ENCODE measurements around the gene PARP15. TPM values are rescaled to one million over a fixed set of nuclear protein-coding genes. Genes with fewer than 3 reads are reported as not detected.

Gene PARP15
- total RNA-seq, 6 donors from 2014 or later: 7.0 to 30.4 (median 12.3) TPM

GRCh38 chr3:122626515-122627180 lies 49.2 kb downstream of the PARP15 start:
- Histone ChIP-seq H3K9me3 (no peaks in the 10 kb centered on the region), H3K27me3 (no peaks in the 10 kb centered on the region), H3K36me3 (no peaks in the 10 kb centered on the region), H3K4me1 (no peaks in the 10 kb centered on the region), H3K27ac (no peak overlapping the region), H3K4me3 (no peak overlapping the region)
- WGBS, 2 donors: 73 to 79% methylated on average over 6 of the region's 6 CpGs
- TF ChIP-seq EP300 (IDR thresholded peaks at IDR 0.05) (no peak), POLR2AphosphoS5 (IDR thresholded peaks at IDR 0.05) (no peak)
- DNase-seq (no peak), ATAC-seq (ENCODE audit: low FRiP score in 2 of 2) (no peak)

- no peaks in the 10 kb centered on the region for H3K9me3 ChIP-seq
- TF ChIP-seq CTCF (IDR thresholded peaks at IDR 0.05) (no peak), POLR2A (IDR thresholded peaks at IDR 0.05) (no peak), EP300 (IDR thresholded peaks at IDR 0.05) (no peak), POLR2AphosphoS5 (IDR thresholded peaks at IDR 0.05) (no peak)
- WGBS, 2 donors: 41 to 55% methylated on average over 1 of the region's 1 CpG
- H3K4me1 ChIP-seq: no peaks in the 10 kb centered on the region
- H3K27ac ChIP-seq: no peak overlapping the region
- DNase-seq (no peak), ATAC-seq (ENCODE audit: low FRiP score in 2 of 2) (no peak)
- H3K36me3 ChIP-seq: no peaks in the 10 kb centered on the region
- H3K27me3 ChIP-seq: no peaks in the 10 kb centered on the region
- H3K4me3 ChIP-seq: no peak overlapping the region
Observed at GRCh38 chr3:122627301-122627700, 49.9 kb downstream of the PARP15 start.

- Histone ChIP-seq H3K4me1 (no peaks in the 10 kb centered on the region), H3K36me3 (no peaks in the 10 kb centered on the region), H3K4me3 (no peak overlapping the region), H3K27ac (no peak overlapping the region), H3K9me3 (no peaks in the 10 kb centered on the region), H3K27me3 (no peaks in the 10 kb centered on the region)
- WGBS, 2 donors: 47 to 51% methylated on average over 3 of the region's 3 CpGs
- DNase-seq (no peak), ATAC-seq (ENCODE audit: low FRiP score in 2 of 2) (no peak)
- TF ChIP-seq EP300 (IDR thresholded peaks at IDR 0.05): no peak
- no peak for TF ChIP-seq CTCF (IDR thresholded peaks at IDR 0.05)
- TF ChIP-seq POLR2AphosphoS5 (IDR thresholded peaks at IDR 0.05): no peak
- no peak for TF ChIP-seq POLR2A (IDR thresholded peaks at IDR 0.05)
Observed at GRCh38 chr3:122628567-122628966, 51.1 kb downstream of the PARP15 start.

GRCh38 chr3:122629763-122630162 lies 52.3 kb downstream of the PARP15 start:
- H3K9me3 ChIP-seq: no peaks in the 10 kb centered on the region
- no peaks in the 10 kb centered on the region for H3K27me3 ChIP-seq
- TF ChIP-seq POLR2A (IDR thresholded peaks at IDR 0.05) (no peak), POLR2AphosphoS5 (IDR thresholded peaks at IDR 0.05) (no peak), CTCF (IDR thresholded peaks at IDR 0.05) (no peak), EP300 (IDR thresholded peaks at IDR 0.05) (no peak)
- H3K36me3 ChIP-seq: no peaks in the 10 kb centered on the region
- DNase-seq: no peak
- no peak overlapping the region for H3K4me3 ChIP-seq
- H3K4me1 ChIP-seq: no peaks in the 10 kb centered on the region
- ATAC-seq (ENCODE audit: low FRiP score in 2 of 2): no peak
- no peak overlapping the region for H3K27ac ChIP-seq
- WGBS, 2 donors: 100% methylated on average over 1 of the region's 1 CpG

GRCh38 chr3:122635789-122636188 lies 58.3 kb downstream of the PARP15 start:
- 75 to 78% methylated on average over 5 of the region's 5 CpGs for WGBS, 2 donors
- no peak for ATAC-seq (ENCODE audit: low FRiP score in 2 of 2)

More at GRCh38 chr3:122635789-122636188, 58.3 kb downstream of the PARP15 start:
- Histone ChIP-seq H3K4me1 (no peaks in the 10 kb centered on the region), H3K27me3 (no peaks in the 10 kb centered on the region), H3K9me3 (no peaks in the 10 kb centered on the region), H3K27ac (no peak overlapping the region), H3K36me3 (no peaks in the 10 kb centered on the region), H3K4me3 (no peak overlapping the region)
- DNase-seq: no peak
- no peak for TF ChIP-seq POLR2A (IDR thresholded peaks at IDR 0.05)
- TF ChIP-seq CTCF (IDR thresholded peaks at IDR 0.05): no peak
- TF ChIP-seq EP300 (IDR thresholded peaks at IDR 0.05): no peak
- no peak for TF ChIP-seq POLR2AphosphoS5 (IDR thresholded peaks at IDR 0.05)
